Neural cell (in vitro differentiated cells): ENCODE results near the gene ITGBL1. TPM values are rescaled to one million over a fixed set of nuclear protein-coding genes. Genes with fewer than 3 reads are reported as not detected.

Experiments used
- H2AFZ ChIP-seq: fragments of 200-600, 300-800 bp; sonication (generic), shearing (Covaris generic); 2 replicates; pipeline ENCODE4 v1.6.0; 2014; ENCODE audit warnings: low read depth, mild to moderate bottlenecking, antibody characterized with exemption, low read length, moderate library complexity
- H3F3A ChIP-seq: fragments of 200-600 bp; shearing (Covaris generic); 2 replicates; pipeline ENCODE4 v1.6.1; 2016; ENCODE audit warnings: mild to moderate bottlenecking, moderate library complexity, mixed read lengths, antibody characterized with exemption, low read length; ENCODE audit not compliant: insufficient read depth, poor library complexity, severe bottlenecking
- H3K27ac ChIP-seq: fragments of 200-600, 300-800 bp; sonication (generic), shearing (Covaris generic); 2 replicates; pipeline ENCODE4 v1.5.1; 2014; ENCODE audit warnings: mild to moderate bottlenecking, low read length, moderate library complexity
- H3K27me3 ChIP-seq: fragments of 300-800, 200-600 bp; sonication (generic), shearing (Covaris generic); 2 replicates; pipeline ENCODE4 v1.6.0; 2014; ENCODE audit warnings: mild to moderate bottlenecking, low read depth, low read length, moderate library complexity; ENCODE audit not compliant: insufficient read depth
- H3K36me3 ChIP-seq: fragments of 300-800, 200-600 bp; sonication (generic), shearing (Covaris generic); 2 replicates; pipeline ENCODE4 v1.5.1; 2014; ENCODE audit warnings: mild to moderate bottlenecking, antibody characterized with exemption, low read length, moderate library complexity; ENCODE audit not compliant: insufficient read depth
- H3K4me2 ChIP-seq: fragments of 300-800, 200-600 bp; sonication (generic), shearing (Covaris generic); 2 replicates; pipeline ENCODE4 v1.6.0; 2014; ENCODE audit warnings: mild to moderate bottlenecking, low read length
- H3K4me3 ChIP-seq: fragments of 300-800, 200-600 bp; sonication (generic), shearing (Covaris generic); 2 replicates; pipeline ENCODE4 v1.5.1; 2014; ENCODE audit warnings: mild to moderate bottlenecking, low read length, moderate library complexity
- H3K79me2 ChIP-seq: fragments of 200-600 bp; shearing (Covaris generic); replicated peaks from 2 replicates; pipeline ENCODE4 v1.6.0; 2014; ENCODE audit warnings: mild to moderate bottlenecking, low read length, moderate library complexity; ENCODE audit not compliant: insufficient read depth
- H3K9ac ChIP-seq: fragments of 300-800, 200-600 bp; sonication (generic), shearing (Covaris generic); 2 replicates; pipeline ENCODE4 v1.6.1; 2016; ENCODE audit warnings: mild to moderate bottlenecking, low read length, mixed read lengths
- H3K9me2 ChIP-seq: fragments of 200-600 bp; shearing (Covaris generic); 2 replicates; pipeline ENCODE4 v1.6.1; 2016; ENCODE audit warnings: mild to moderate bottlenecking, low read length, mixed read lengths; ENCODE audit not compliant: insufficient read depth
- H3K9me3 ChIP-seq: fragments of 200-600, 300-800 bp; sonication (generic), shearing (Covaris generic); 2 replicates; pipeline ENCODE4 v1.6.1; 2016; ENCODE audit warnings: mild to moderate bottlenecking, mixed run types, low read length, moderate library complexity, mixed read lengths
- H4K20me1 ChIP-seq: fragments of 200-600 bp; shearing (Covaris generic); 2 replicates; pipeline ENCODE4 v1.6.1; 2016; ENCODE audit warnings: mild to moderate bottlenecking, mixed run types; ENCODE audit not compliant: insufficient read depth
- CTCF ChIP-seq: fragments of 450-650 bp; IDR thresholded peaks from 2 replicates; pipeline ENCODE4 v1.5.1; 2014; ENCODE audit warnings: antibody characterized with exemption, mild to moderate bottlenecking, moderate library complexity; ENCODE audit not compliant: poor library complexity, severe bottlenecking
- EP300 ChIP-seq: fragments of 450-650 bp; conservative IDR thresholded peaks from 2 replicates; pipeline ENCODE4 v1.6.1; 2014; ENCODE audit warnings: antibody characterized with exemption, mild to moderate bottlenecking, moderate library complexity; ENCODE audit not compliant: poor library complexity, severe bottlenecking
- EZH2 ChIP-seq: fragments of 200-600, 300-800 bp; shearing (Covaris generic), sonication (generic); IDR thresholded peaks from 2 replicates; pipeline ENCODE4 v1.6.1; 2014; ENCODE audit warnings: antibody characterized with exemption, low read length, borderline replicate concordance, mild to moderate bottlenecking; ENCODE audit not compliant: insufficient read depth, poor library complexity, severe bottlenecking
- MXI1 ChIP-seq: fragments of 450-650 bp; conservative IDR thresholded peaks from 2 replicates; pipeline ENCODE4 v1.6.1; 2014; ENCODE audit warnings: antibody characterized with exemption, mild to moderate bottlenecking; ENCODE audit not compliant: poor library complexity, severe bottlenecking
- POLR2AphosphoS5 ChIP-seq: IDR thresholded peaks from 2 replicates; pipeline ENCODE4 v1.6.1; 2012
- RAD21 ChIP-seq: fragments of 450-650 bp; conservative IDR thresholded peaks from 2 replicates; pipeline ENCODE4 v1.6.1; 2014; ENCODE audit warnings: antibody characterized with exemption, mild to moderate bottlenecking, moderate library complexity
- REST ChIP-seq: IDR thresholded peaks from 2 replicates; pipeline ENCODE4 v1.6.1; 2012; ENCODE audit warnings: borderline replicate concordance
- SMC3 ChIP-seq: fragments of 450-650 bp; conservative IDR thresholded peaks from 2 replicates; pipeline ENCODE4 v1.6.1; 2014; ENCODE audit warnings: antibody characterized with exemption, mild to moderate bottlenecking, moderate library complexity; ENCODE audit not compliant: poor library complexity
- TAF1 ChIP-seq: IDR thresholded peaks from 2 replicates; pipeline ENCODE4 v1.6.1; 2012; ENCODE audit warnings: low read depth
- polyA plus RNA-seq: library from polyadenylated mRNA; depleted of rRNA; stranded (reverse); fragments of >200 nt; gene quantifications from 2 replicates; pipeline ENCODE4 v1.2.3, GENCODE V29; 2014

ITGBL1 gene
- polyA plus RNA-seq, 1 donor from 2014 or later = 0.46 TPM

GRCh38 chr13:101417501-101417900, 35.0 kb upstream of the ITGBL1 start:
- no peak overlapping the region for H2AFZ ChIP-seq
- no peaks in the 10 kb centered on the region for H4K20me1 ChIP-seq
- no peaks in the 10 kb centered on the region for H3F3A ChIP-seq
- H3K9me2 ChIP-seq = no peaks in the 10 kb centered on the region
- TF ChIP-seq EZH2 (no peak), REST (no peak), RAD21 (no peak)
- no peaks in the 10 kb centered on the region for H3K27me3 ChIP-seq
- H3K27ac ChIP-seq = no peak overlapping the region
- H3K79me2 ChIP-seq = peaks cover 4% of the 10 kb centered on the region
- H3K4me2 ChIP-seq = peak overlapping the region; percentile 97
- H3K36me3 ChIP-seq = no peaks in the 10 kb centered on the region
- no peaks in the 10 kb centered on the region for H3K9me3 ChIP-seq
- no peak overlapping the region for H3K9ac ChIP-seq
- H3K4me3 ChIP-seq = peak overlapping the region; percentile 74

GRCh38 chr13:101423872-101424271, 28.6 kb upstream of the ITGBL1 start:
- no peak overlapping the region for H3K9ac ChIP-seq
- H3K27me3 ChIP-seq = no peaks in the 10 kb centered on the region
- H3K27ac ChIP-seq = no peak overlapping the region
- no peak overlapping the region for H3K4me3 ChIP-seq
- no peaks in the 10 kb centered on the region for H3K79me2 ChIP-seq
- no peaks in the 10 kb centered on the region for H3K9me3 ChIP-seq
- no peaks in the 10 kb centered on the region for H4K20me1 ChIP-seq
- TF ChIP-seq EP300 = no peak
- TF ChIP-seq POLR2AphosphoS5 = no peak
- no peak for TF ChIP-seq MXI1
- TF ChIP-seq TAF1 = no peak
- TF ChIP-seq RAD21 = no peak
- no peaks in the 10 kb centered on the region for H3K36me3 ChIP-seq
- no peaks in the 10 kb centered on the region for H3F3A ChIP-seq
- no peak overlapping the region for H3K4me2 ChIP-seq
- no peaks in the 10 kb centered on the region for H3K9me2 ChIP-seq
- no peak overlapping the region for H2AFZ ChIP-seq

DNA sequence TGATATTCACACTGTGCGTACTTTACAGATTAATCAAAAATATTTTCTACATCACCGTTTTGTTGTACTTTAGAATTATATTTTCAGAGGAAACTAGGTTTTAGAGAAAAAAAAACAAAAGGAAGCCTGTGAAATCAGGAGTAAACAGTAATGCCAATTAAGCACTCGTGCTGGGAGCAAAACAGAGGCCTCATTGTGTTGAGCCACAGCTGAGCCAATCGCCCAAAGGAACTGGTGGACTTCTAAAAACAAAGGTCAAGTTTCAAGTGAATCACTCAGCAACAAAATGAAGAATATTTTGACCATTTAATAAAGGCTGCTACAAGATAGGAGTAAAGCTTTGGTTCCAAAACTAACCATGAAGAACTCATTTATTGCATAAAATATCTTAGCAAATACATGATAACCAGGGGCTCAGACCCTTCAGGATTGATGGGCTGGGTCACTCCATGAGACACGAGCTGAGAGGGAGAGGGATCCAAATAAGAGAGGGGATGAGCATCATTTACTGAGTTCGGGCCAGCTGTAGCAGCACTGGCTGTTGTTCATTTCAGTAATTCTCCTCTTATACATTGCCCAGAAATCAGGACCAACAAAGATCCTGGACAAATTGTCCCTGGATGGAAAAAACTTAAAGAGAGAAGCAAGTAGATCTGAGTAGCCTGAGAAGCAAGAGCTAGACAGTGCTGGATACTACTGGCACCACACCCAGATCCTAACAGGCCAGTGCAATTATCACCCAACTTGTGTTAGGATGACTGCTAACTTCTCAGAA, 27.9 kb upstream of the ITGBL1 start:
- no peak overlapping the region for H3K27ac ChIP-seq
- no peaks in the 10 kb centered on the region for H4K20me1 ChIP-seq
- H3K27me3 ChIP-seq = no peaks in the 10 kb centered on the region
- no peak overlapping the region for H2AFZ ChIP-seq
- no peaks in the 10 kb centered on the region for H3F3A ChIP-seq
- H3K4me2 ChIP-seq = no peak overlapping the region
- H3K79me2 ChIP-seq = no peaks in the 10 kb centered on the region
- H3K9ac ChIP-seq = no peak overlapping the region
- H3K4me3 ChIP-seq = no peak overlapping the region
- TF ChIP-seq TAF1 = no peak
- TF ChIP-seq EZH2 = no peak
- TF ChIP-seq EP300 = no peak
- no peak for TF ChIP-seq RAD21
- no peak for TF ChIP-seq REST
- TF ChIP-seq CTCF = no peak
- TF ChIP-seq POLR2AphosphoS5 = no peak
- TF ChIP-seq SMC3 = no peak
- no peak for TF ChIP-seq MXI1
- no peaks in the 10 kb centered on the region for H3K9me3 ChIP-seq
- H3K36me3 ChIP-seq = no peaks in the 10 kb centered on the region
- H3K9me2 ChIP-seq = no peaks in the 10 kb centered on the region
